Activated CD8-positive, alpha-beta T cell treated with anti-CD3 and anti-CD28 coated beads for 36 hours (primary cell): ENCODE results near the gene TRIM39. TPM values are rescaled to one million over a fixed set of nuclear protein-coding genes. Genes with fewer than 3 reads are reported as not detected.

ENCODE experiments used
- ATAC-seq: fragments of 200-7000 bp; cut with Tn5 transposase; one replicate; pipeline ENCODE4 v1.10.0; 2021; ENCODE audit warnings: mild to moderate bottlenecking, moderate library complexity
- CTCF ChIA-PET: fragments of 350-600 bp; sonication (Branson Sonifier 250); formaldehyde crosslinking; loops from one replicate; lab custom pipeline; 2021; ENCODE audit warnings: antibody characterized with exemption; lab: Charles Lee
- POLR2A ChIA-PET: fragments of 350-600 bp; sonication (Branson Sonifier 250); formaldehyde crosslinking; loops from one replicate; lab custom pipeline; 2021; ENCODE audit warnings: antibody characterized with exemption; lab: Charles Lee
- DNase-seq: peaks from one replicate; pipeline ENCODE4 v3.0.0-alpha.2; 2020
- H3K27ac Mint-ChIP-seq: one replicate; pipeline ENCODE4 v1.8.0; 2021; ENCODE audit warnings: mild to moderate bottlenecking, mixed read lengths
- H3K27me3 Mint-ChIP-seq: one replicate; pipeline ENCODE4 v1.8.0; 2021; ENCODE audit warnings: mixed read lengths
- H3K36me3 Mint-ChIP-seq: one replicate; pipeline ENCODE4 v1.8.0; 2021; ENCODE audit warnings: low read depth, mixed read lengths
- H3K4me1 Mint-ChIP-seq: one replicate; pipeline ENCODE4 v1.8.0; 2021; ENCODE audit warnings: low read depth, mixed read lengths
- H3K4me3 Mint-ChIP-seq: one replicate; pipeline ENCODE4 v1.8.0; 2021; ENCODE audit warnings: mild to moderate bottlenecking, moderate library complexity, mixed read lengths
- H3K9me3 Mint-ChIP-seq: one replicate; pipeline ENCODE4 v1.8.0; 2021; ENCODE audit warnings: mixed read lengths
- CTCF ChIP-seq: fragments of 200-600 bp; IDR thresholded peaks from one replicate; pipeline ENCODE4 v1.8.0; 2022; ENCODE audit warnings: antibody characterized with exemption, mild to moderate bottlenecking
- intact Hi-C: fragments of 100-400 bp; cut with micrococcal nuclease; formaldehyde crosslinking; loops from one replicate; pipeline ENCODE4 v1.10.0; 2022
- total RNA-seq, 2 experiments: library from RNA; stranded (reverse); gene quantifications; one replicate each; pipeline ENCODE4 v1.2.3, GENCODE V29; 2021

The TRIM39 gene
- total RNA-seq, 2 experiments from 2014 or later, result 21.6 to 22.3 TPM

- no peak overlapping the region for H3K27ac Mint-ChIP-seq
- peaks cover 49% of the 10 kb centered on the region for H3K4me1 Mint-ChIP-seq
- TF ChIP-seq CTCF, result no peak
- H3K36me3 Mint-ChIP-seq, result peaks cover 73% of the 10 kb centered on the region
- no peaks in the 10 kb centered on the region for H3K9me3 Mint-ChIP-seq
- ATAC-seq (no peak), DNase-seq (no peak)
- ChIA-PET CTCF (no interaction called here), POLR2A (interaction anchor here (0.7 to 1.5 kb wide), 3 partner anchors 9 to 18 kb away, joined by 3 read pairs; no protein-coding TSS in a partner anchor)
- H3K27me3 Mint-ChIP-seq, result no peaks in the 10 kb centered on the region
- intact Hi-C loops, result no loop called here
- no peak overlapping the region for H3K4me3 Mint-ChIP-seq
Observed at GRCh38 chr6:30312676-30313321, 13.9 kb upstream of the TRIM39 start.

- no peak for TF ChIP-seq CTCF
- intact Hi-C loops, result no loop called here
- Mint-ChIP-seq H3K9me3 (no peaks in the 10 kb centered on the region), H3K4me3 (no peak overlapping the region), H3K27ac (no peak overlapping the region), H3K4me1 (peaks cover 57% of the 10 kb centered on the region), H3K36me3 (peaks cover 71% of the 10 kb centered on the region), H3K27me3 (no peaks in the 10 kb centered on the region)
- CTCF ChIA-PET, result interaction anchor here (0.8 to 2.2 kb wide), 3 partner anchors 41 to 184 kb away, joined by 3 to 6 read pairs (median 5); no protein-coding TSS in a partner anchor
- ATAC-seq, result no peak
- DNase-seq, result no peak
- POLR2A ChIA-PET, result interaction anchor here (1.7 kb wide), 1 partner anchor 10 kb away, joined by 7 read pairs; no protein-coding TSS in a partner anchor
Observed at GRCh38 chr6:30315156-30315555, 11.6 kb upstream of the TRIM39 start.

GRCh38 chr6:30317913-30318589, 8.7 kb upstream of the TRIM39 start:
- Mint-ChIP-seq H3K4me3 (no peak overlapping the region), H3K4me1 (peaks cover 71% of the 10 kb centered on the region), H3K9me3 (peaks cover 4% of the 10 kb centered on the region), H3K27me3 (no peaks in the 10 kb centered on the region), H3K36me3 (peaks cover 72% of the 10 kb centered on the region), H3K27ac (peak overlapping the region; percentile 47)
- intact Hi-C loops, result no loop called here
- peak; percentile 9 for DNase-seq
- ATAC-seq, result no peak
- CTCF ChIA-PET, result interaction anchor here (1.2 to 1.8 kb wide), 4 partner anchors 38 to 214 kb away, joined by 3 to 6 read pairs (median 4); no protein-coding TSS in a partner anchor
- POLR2A ChIA-PET, result interaction anchor here (1.0 to 2.0 kb wide), 3 partner anchors 8 to 12 kb away, joined by 3 to 11 read pairs (median 4); partner anchors contain the start of gene TRIM39
- no peak for TF ChIP-seq CTCF

- peaks cover 66% of the 10 kb centered on the region for H3K36me3 Mint-ChIP-seq
Observed at GRCh38 chr6:30319146-30319835, 7.4 kb upstream of the TRIM39 start.

More at GRCh38 chr6:30319146-30319835, 7.4 kb upstream of the TRIM39 start:
- Mint-ChIP-seq H3K4me1 (peaks cover 77% of the 10 kb centered on the region), H3K27me3 (no peaks in the 10 kb centered on the region), H3K27ac (peak overlapping the region; percentile 62), H3K4me3 (no peak overlapping the region), H3K9me3 (peaks cover 4% of the 10 kb centered on the region)
- TF ChIP-seq CTCF, result no peak
- intact Hi-C loops, result no loop called here
- CTCF ChIA-PET, result no interaction called here
- ATAC-seq, result no peak
- POLR2A ChIA-PET, result no interaction called here
- DNase-seq, result no peak
